ENCODE measurements around the gene IL9R. TPM values are rescaled to one million over a fixed set of nuclear protein-coding genes. Genes with fewer than 3 reads are reported as not detected.

Gene IL9R
- 0.13 TPM in 1 of 2 replicates, not detected in the other for total RNA-seq

GRCh38 chrX:155997436-155997835 is at the start of gene IL9R:
TSS of gene IL9R (plus strand) at chrX:155997696. CDS start at chrX:155997760, 64 bp downstream.
- DNase-seq (ENCODE audit: low read depth): no peak
- TF ChIP-seq CTCF (IDR thresholded peaks at IDR 0.05; ENCODE audit: insufficient read depth, low read length, severe bottlenecking): no peak
- no peaks in the 10 kb centered on the region for H3K36me3 ChIP-seq (ENCODE audit: control insufficient read depth, insufficient read depth, low read length)
- H3K27me3 ChIP-seq (ENCODE audit: control insufficient read depth, insufficient read depth, low read length): no peaks in the 10 kb centered on the region
- no peak within 1 kb of the TSS for H3K4me3 ChIP-seq (ENCODE audit: low read depth, low read length)
- peak; percentile 32 for FAIRE-seq

GRCh38 chrX:155949098-155949497 is 48.4 kb upstream of the IL9R start:
- H3K27me3 ChIP-seq (ENCODE audit: control insufficient read depth, insufficient read depth, low read length): no peaks in the 10 kb centered on the region
- TF ChIP-seq CTCF (IDR thresholded peaks at IDR 0.05; ENCODE audit: insufficient read depth, low read length, severe bottlenecking): no peak
- H3K4me3 ChIP-seq (ENCODE audit: low read depth, low read length): no peak overlapping the region
- FAIRE-seq: no peak
- H3K36me3 ChIP-seq (ENCODE audit: control insufficient read depth, insufficient read depth, low read length): no peaks in the 10 kb centered on the region
- peak; percentile 80 for DNase-seq (ENCODE audit: low read depth)

GRCh38 chrX:155951237-155951789 is 46.2 kb upstream of the IL9R start:
- H3K36me3 ChIP-seq (ENCODE audit: control insufficient read depth, insufficient read depth, low read length): no peaks in the 10 kb centered on the region
- no peaks in the 10 kb centered on the region for H3K27me3 ChIP-seq (ENCODE audit: control insufficient read depth, insufficient read depth, low read length)
- TF ChIP-seq CTCF (IDR thresholded peaks at IDR 0.05; ENCODE audit: insufficient read depth, low read length, severe bottlenecking): no peak
- no peak overlapping the region for H3K4me3 ChIP-seq (ENCODE audit: low read depth, low read length)
- DNase-seq (ENCODE audit: low read depth): no peak
- FAIRE-seq: no peak

- no peaks in the 10 kb centered on the region for H3K27me3 ChIP-seq (ENCODE audit: control insufficient read depth, insufficient read depth, low read length)
- FAIRE-seq: no peak
Observed at GRCh38 chrX:155953055-155953454, 44.4 kb upstream of the IL9R start.

GRCh38 chrX:155954793-155955192 is 42.7 kb upstream of the IL9R start:
- Histone ChIP-seq H3K27me3 (ENCODE audit: control insufficient read depth, insufficient read depth, low read length) (no peaks in the 10 kb centered on the region), H3K36me3 (ENCODE audit: control insufficient read depth, insufficient read depth, low read length) (no peaks in the 10 kb centered on the region), H3K4me3 (ENCODE audit: low read depth, low read length) (no peak overlapping the region)
- DNase-seq (ENCODE audit: low read depth): no peak
- no peak for TF ChIP-seq CTCF (IDR thresholded peaks at IDR 0.05; ENCODE audit: insufficient read depth, low read length, severe bottlenecking)
- no peak for FAIRE-seq

More at GRCh38 chrX:155953055-155953454, 44.4 kb upstream of the IL9R start:
- TF ChIP-seq CTCF (IDR thresholded peaks at IDR 0.05; ENCODE audit: insufficient read depth, low read length, severe bottlenecking): no peak
- H3K4me3 ChIP-seq (ENCODE audit: low read depth, low read length): no peak overlapping the region
- DNase-seq (ENCODE audit: low read depth): no peak
- no peaks in the 10 kb centered on the region for H3K36me3 ChIP-seq (ENCODE audit: control insufficient read depth, insufficient read depth, low read length)

GRCh38 chrX:155956099-155956498 is 41.4 kb upstream of the IL9R start:
- Histone ChIP-seq H3K36me3 (ENCODE audit: control insufficient read depth, insufficient read depth, low read length) (no peaks in the 10 kb centered on the region), H3K4me3 (ENCODE audit: low read depth, low read length) (no peak overlapping the region), H3K27me3 (ENCODE audit: control insufficient read depth, insufficient read depth, low read length) (no peaks in the 10 kb centered on the region)
- FAIRE-seq (no peak), DNase-seq (ENCODE audit: low read depth) (no peak)
- no peak for TF ChIP-seq CTCF (IDR thresholded peaks at IDR 0.05; ENCODE audit: insufficient read depth, low read length, severe bottlenecking)
